Activated naive CD4-positive, alpha-beta T cell treated with anti-CD3 and anti-CD28 coated beads, Interleukin-2, amount 50 U/mL, for 72 hours (primary cell): ENCODE measurements around the gene MINDY4. TPM values are rescaled to one million over a fixed set of nuclear protein-coding genes. Genes with fewer than 3 reads are reported as not detected.

Experiments
- ATAC-seq, 2 donors: fragments of 150-1000 bp; cut with Tn5 transposase; 2 replicates each; pipeline ENCODE4 v1.10.0; 2021; ENCODE audit warnings: mild to moderate bottlenecking in 2 of 2, moderate library complexity in 2 of 2
- DNase-seq, 2 donors: peaks; one replicate each; pipeline ENCODE4 v3.0.0; 2021 to 2022; ENCODE audit warnings: low spot score in 2 of 2
- H3K27ac Mint-ChIP-seq, 2 donors: one replicate each; pipeline ENCODE4 v1.8.0; 2022; ENCODE audit warnings: mild to moderate bottlenecking in 2 of 2, mixed read lengths in 2 of 2
- H3K36me3 Mint-ChIP-seq, 2 donors: one replicate each; pipeline ENCODE4 v1.8.0; 2022; ENCODE audit warnings: mixed read lengths in 2 of 2
- H3K9me3 Mint-ChIP-seq, 2 donors: one replicate each; pipeline ENCODE4 v1.8.0; 2022; ENCODE audit warnings: mixed read lengths in 2 of 2
- total RNA-seq, 2 donors: library from RNA; stranded (reverse); gene quantifications; one replicate each; pipeline ENCODE4 v1.2.3, GENCODE V29; 2022

The MINDY4 gene
- 1 to 10 TPM in 1 of 2 donors, under 1 TPM in 1; 0.32 to 1.9 TPM for total RNA-seq

DNA sequence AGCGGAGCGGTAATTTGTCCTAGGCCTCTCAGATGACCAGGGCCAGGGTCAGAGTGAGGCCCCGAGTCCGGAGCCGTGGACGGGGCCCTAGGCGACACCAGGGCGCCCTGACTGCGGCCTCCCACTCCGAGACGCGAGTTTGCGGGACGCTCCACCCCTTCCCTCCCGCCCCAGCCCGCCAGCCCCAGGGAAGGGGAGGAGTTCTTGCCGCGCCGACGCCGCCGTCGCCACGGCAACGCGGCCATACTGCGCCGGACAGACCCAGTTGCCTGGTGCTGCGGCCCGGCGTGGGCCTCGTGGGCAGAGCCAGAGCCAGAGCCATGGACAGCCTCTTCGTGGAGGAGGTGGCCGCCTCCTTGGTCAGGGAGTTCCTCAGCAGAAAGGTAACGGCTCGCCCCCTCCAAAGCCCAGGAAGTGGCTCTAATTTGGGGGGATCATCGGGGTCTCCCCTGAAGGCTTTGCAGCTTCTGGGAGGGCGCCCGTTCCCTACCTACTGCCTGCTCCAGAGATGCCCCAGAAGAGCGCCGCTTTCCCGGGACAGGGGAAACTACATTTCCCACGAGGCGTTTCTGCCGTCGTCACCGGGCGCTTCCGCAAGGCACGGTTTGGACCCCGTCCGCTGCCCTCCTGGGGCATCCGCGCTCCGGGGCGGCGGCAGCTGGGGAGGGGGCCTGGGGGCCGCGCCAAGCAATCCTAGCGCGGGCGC, at the start of gene MINDY4:
Gene MINDY4, plus strand, starts transcription at position 244 of the 706 bp plus-strand sequence. Its CDS starts 77 bp downstream, at position 321.
- Mint-ChIP-seq H3K36me3 (no peaks in the 10 kb centered on the region), H3K9me3 (no peaks in the 10 kb centered on the region), H3K27ac (peak within 1 kb of the TSS; percentile 58 to 72)
- DNase-seq, result peak; percentile 64 to 69
- peak; percentile 93 to 95 for ATAC-seq

DNA sequence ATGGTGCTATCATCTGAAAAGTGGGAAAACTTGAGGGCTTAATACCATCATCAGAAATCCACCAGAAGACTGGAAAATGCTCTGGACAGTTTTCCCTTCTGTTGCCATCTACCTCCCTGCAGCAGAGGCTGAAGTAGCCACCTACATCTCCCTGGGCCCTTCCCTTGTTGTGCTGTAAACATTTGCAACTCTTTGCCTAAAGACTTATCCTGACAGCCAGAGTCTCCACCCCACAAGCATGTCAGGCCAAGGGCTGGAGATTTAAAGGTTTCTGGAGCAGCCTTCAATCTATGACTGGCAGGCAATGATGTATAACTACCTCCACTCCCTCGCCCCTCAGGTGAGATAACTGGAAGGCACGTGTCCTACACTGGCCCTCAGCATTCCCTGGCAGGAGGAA, 49.0 kb upstream of the MINDY4 start:
- Mint-ChIP-seq H3K9me3 (peaks cover 21 to 23% of the 10 kb centered on the region in 2 donors), H3K36me3 (peaks cover 29 to 37% of the 10 kb centered on the region in 2 donors), H3K27ac (no peak overlapping the region)
- DNase-seq (no peak), ATAC-seq (no peak)

DNA sequence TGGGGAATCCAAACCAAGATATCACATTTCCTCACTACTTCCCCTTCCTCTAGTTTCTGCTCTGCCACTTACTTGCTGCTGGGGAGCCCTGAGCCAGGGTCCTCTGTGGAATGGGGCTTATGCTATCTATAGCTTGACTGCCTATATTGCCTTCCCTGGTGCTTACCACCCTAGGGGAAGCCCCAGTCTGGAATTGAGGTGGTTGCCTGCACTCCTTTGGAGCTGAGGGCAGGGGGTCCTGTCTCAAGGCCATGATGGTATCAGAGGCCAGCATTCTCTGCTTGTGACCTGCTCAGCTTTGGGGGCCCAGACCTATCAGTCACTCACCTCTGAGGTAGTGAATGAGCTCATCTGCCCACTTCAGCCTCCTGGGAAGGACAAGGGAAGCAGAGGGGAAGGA, 48.5 kb upstream of the MINDY4 start:
- Mint-ChIP-seq H3K27ac (no peak overlapping the region), H3K36me3 (peaks cover 27 to 34% of the 10 kb centered on the region in 2 donors), H3K9me3 (peaks cover 19 to 20% of the 10 kb centered on the region in 2 donors)
- no peak for DNase-seq
- no peak for ATAC-seq

DNA sequence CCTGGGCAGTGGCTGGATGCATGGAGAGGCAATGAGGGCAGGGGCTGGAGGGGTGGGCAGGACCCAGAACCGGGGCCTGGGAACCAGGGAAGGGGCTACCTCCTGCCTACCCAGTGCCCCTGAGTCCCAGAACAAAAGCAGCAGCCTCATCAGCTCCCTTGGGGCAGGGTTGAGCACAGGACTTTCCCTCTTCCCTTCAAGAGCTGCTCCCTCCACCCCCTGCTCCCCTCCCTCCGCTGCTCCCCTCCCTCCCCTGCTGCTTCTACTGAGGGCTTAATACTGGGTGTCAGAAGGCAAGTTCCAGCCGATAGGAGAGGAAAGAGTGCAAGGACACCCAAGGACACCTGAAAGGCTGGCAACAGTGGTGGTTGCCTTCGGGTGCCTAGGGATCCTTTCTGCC, 47.4 kb upstream of the MINDY4 start:
- Mint-ChIP-seq H3K27ac (no peak overlapping the region), H3K9me3 (peaks cover 8 to 9% of the 10 kb centered on the region in 2 donors), H3K36me3 (peaks cover 16 to 22% of the 10 kb centered on the region in 2 donors)
- ATAC-seq (no peak), DNase-seq (no peak)

DNA sequence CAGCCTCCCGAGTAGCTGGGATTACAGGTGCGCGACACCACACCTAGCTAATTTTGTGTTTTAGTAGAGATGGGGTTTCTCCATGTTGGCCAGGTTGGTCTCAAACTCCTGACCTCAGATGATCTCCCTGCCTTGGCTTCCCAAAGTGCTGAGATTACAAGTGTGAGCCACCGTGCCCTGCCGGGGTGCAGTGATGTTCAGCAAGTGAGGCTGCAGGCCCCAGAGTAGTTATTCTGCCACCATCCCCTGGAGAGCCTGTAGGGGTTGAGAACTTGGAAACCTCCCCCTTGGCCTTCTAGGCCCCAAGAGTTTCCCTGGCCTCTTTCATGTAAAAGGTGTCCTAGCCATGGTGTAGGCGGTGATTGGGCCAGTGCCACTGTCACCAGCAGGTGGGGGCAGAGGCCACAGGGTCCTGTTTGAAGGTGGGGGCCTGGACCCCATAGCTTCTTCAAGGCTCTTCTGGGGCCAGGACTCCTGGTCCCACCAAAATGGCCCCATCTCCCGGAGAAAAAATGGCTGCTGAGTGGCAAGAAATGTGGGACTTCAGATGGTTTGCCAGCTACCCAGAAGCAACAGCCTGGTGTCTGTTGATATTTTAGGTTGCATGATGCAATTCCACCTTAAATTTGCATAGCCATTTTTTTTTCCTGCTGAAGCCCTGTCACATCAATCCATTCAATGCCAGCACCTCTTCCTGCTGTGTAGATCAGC, 44.8 kb upstream of the MINDY4 start:
- Mint-ChIP-seq H3K9me3 (no peaks in the 10 kb centered on the region), H3K27ac (peak overlapping the region; percentile 85 to 89), H3K36me3 (no peaks in the 10 kb centered on the region)
- no peak for DNase-seq
- peak; percentile 6 to 17 for ATAC-seq

DNA sequence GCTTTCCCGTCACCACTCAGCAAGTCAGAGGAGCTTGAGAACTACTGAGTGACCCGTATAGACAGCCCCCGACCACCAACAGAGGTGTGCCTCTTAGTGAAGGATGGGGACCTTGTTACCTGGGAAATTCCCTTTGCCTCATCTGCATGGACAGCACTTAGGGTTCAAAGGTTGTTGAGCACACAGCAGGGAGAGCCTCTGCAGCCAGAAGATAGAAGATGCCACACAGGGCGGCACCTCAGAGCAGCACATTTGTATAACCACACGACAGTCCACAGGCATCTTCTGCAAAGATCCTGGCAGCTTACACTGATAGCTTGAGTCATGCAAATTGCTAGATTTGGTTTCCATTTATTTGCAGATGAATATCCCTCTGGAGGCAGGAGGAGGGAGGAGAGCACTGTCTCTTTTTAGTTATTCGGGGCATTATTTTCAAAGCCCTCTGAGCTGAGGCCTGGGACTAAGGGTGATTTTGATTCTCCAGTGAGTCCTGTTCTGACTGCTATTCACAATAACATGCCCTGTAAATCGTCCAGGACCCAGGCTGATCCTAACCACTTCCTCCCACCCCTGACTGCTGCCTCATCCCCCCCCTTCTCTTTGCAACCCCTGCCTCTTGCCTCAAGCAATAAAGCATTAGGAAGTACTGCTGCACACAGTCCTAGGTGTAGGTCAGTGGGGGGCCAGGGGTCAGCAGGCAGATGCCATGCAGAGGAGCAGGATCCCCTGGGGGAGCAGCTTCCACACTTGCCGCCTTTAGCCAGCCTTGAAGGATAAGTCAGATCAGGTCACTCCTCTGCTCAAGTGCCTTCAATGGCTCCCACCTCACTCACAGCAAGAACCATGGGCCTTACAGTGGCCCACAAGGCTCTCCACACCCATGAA, 43.9 kb upstream of the MINDY4 start:
- peak; percentile 79 to 88 for ATAC-seq
- Mint-ChIP-seq H3K9me3 (no peaks in the 10 kb centered on the region), H3K27ac (peak overlapping the region; percentile 85 to 89), H3K36me3 (no peaks in the 10 kb centered on the region)
- DNase-seq, result peak in 1 of 2 donors; percentile 57

DNA sequence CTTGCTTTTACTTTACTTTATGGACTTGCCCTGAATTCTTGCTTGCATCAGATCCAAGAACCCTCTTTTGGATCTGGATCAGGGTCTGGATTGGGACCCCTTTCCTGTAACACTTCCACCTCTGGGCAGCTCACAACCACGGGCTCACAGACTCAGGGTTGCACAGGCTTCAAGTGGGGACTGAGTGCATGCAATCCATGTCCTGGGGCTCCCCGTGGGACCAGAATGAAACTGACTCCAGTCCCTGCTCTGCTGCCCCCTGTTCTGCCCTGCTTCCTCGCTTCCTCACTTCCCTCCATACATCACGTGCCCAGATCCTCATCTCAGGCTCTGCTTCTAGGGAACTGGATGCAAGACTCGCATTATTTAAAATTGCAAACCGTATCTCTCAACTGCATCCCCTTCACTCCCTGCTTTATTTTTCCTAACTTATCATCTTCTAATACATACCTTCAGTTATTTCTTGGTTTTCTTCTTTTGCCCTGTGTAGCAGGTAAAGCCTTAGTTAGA, 42.6 kb upstream of the MINDY4 start:
- Mint-ChIP-seq H3K36me3 (no peaks in the 10 kb centered on the region), H3K9me3 (no peaks in the 10 kb centered on the region), H3K27ac (no peak overlapping the region)
- no peak for DNase-seq
- no peak for ATAC-seq

DNA sequence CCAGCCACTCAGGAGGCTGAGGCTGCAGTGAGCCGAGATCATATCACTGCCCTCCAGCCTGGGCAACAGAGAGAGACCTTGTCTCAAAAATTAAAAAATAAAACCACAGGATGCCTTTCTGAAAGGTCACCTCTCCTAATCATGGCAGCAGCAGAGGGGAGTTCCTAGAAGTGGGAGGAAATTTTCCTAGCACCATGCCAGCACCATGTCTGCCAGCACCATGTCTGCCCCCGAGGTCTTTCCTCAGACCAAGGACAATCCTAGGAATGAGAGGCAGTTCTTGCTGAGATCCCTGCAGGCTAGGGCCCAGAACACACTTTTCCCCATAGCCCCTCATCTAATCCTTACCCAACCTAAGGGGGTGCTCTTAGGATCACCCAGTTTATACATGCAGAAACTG, 41.6 kb upstream of the MINDY4 start:
- Mint-ChIP-seq H3K27ac (no peak overlapping the region), H3K9me3 (no peaks in the 10 kb centered on the region), H3K36me3 (no peaks in the 10 kb centered on the region)
- ATAC-seq (no peak), DNase-seq (no peak)

DNA sequence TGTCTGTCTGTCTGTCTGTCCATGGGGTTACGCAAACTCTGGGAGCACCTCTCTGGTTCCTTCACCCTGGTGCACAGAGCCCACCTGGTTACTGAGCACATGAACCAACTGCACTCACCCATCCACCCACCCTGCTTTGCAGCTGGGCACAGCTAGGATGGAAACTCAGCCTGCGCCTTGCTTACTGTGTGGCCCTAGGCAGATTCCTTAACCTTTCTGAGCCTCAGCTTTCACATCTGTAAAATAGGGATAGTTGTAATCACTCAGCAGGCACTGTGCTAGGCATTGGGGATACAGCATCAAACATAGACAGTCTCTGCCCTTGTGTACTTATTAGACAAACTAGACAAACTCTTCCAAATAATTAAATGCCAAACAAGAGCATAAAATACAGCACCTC, 41.1 kb upstream of the MINDY4 start:
- H3K9me3 Mint-ChIP-seq, result no peaks in the 10 kb centered on the region
- DNase-seq (no peak), ATAC-seq (no peak)
- H3K36me3 Mint-ChIP-seq, result no peaks in the 10 kb centered on the region
- no peak overlapping the region for H3K27ac Mint-ChIP-seq

DNA sequence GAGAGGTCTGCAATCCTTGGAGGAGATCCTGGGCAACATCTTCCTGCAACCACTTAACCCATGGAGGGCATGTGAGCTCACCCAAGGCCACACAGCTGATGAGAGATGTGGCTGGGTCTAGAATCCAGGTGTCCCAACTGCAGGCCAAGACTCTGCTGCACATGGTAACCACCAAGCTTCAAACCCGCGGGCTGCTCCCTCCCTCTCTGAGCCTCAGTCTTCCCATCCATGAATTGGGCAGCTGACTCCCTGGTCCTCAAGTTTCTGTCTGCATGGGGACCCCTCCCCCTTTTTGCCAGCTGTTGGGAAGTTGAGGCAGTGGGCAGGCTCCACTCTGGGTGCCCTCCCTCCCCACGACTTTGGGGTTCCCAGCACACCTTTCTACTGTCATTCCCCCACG, 40.2 kb upstream of the MINDY4 start:
- no peak for DNase-seq
- H3K27ac Mint-ChIP-seq, result no peak overlapping the region
- no peaks in the 10 kb centered on the region for H3K36me3 Mint-ChIP-seq
- no peaks in the 10 kb centered on the region for H3K9me3 Mint-ChIP-seq
- no peak for ATAC-seq

DNA sequence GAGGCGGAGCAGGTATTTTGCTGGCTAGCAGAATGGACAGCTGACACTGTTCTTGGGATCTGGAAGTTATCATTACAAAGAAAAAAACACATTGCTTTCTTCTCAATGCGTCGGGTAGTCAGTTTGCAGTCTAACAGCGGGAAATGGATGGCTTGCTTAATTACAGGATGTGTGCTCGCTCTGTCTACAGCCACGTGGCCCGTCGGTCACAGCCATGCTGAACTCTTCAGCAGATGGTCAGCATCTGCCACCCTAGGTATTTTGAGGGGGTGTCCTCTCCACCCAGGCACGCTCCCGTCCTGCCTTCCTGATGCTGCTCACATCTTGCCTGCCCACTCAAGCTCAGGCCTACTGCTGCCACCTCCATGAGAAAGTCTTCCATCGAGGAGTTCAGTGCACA, 39.6 kb upstream of the MINDY4 start:
- Mint-ChIP-seq H3K9me3 (no peaks in the 10 kb centered on the region), H3K27ac (no peak overlapping the region), H3K36me3 (no peaks in the 10 kb centered on the region)
- ATAC-seq (no peak), DNase-seq (no peak)

DNA sequence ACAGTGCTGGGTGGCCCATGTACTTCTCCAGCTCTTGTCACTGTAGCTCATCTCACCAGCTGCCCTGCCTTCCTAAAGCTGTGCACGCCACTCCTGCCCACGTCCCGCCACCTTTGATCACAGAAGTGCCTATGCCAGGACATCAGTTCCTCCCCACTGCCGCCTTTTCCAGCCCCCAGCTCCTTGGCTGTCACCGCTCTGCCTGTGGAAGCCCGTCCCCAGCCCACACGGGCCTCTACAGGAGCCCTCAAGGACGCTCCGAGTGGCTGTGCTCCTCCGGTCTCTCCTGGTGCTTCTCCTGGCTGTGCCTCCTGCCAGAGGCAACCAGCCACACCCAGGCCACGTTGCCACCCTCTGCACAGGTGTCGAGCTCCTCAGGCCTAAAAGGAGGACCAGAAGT, 38.6 kb upstream of the MINDY4 start:
- H3K27ac Mint-ChIP-seq, result no peak overlapping the region
- no peaks in the 10 kb centered on the region for H3K36me3 Mint-ChIP-seq
- ATAC-seq (no peak), DNase-seq (no peak)
- peaks cover 0 to 7% of the 10 kb centered on the region in 2 donors for H3K9me3 Mint-ChIP-seq

DNA sequence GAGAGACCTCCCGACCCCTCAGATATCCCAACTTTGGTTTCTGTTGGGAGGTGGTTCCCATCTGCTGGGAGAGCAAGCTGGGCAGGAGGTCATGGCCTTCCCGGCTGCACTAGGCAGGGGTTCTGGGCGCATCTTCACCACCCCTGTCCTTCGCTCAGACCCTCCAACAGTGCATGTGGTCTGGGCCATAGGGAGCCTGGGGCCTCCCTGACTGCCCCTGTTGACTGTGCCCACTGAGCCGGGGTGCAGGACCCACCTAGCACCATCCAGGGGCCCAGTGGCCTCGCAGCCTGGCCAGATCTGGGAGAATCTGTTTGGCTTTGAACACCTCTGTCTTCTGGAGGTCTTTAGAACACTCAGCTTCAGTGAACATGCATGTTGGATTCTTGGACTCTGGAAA, 38.0 kb upstream of the MINDY4 start:
- no peaks in the 10 kb centered on the region for H3K36me3 Mint-ChIP-seq
- DNase-seq, result no peak
- H3K27ac Mint-ChIP-seq, result peak overlapping the region in 1 of 2 donors; percentile 49
- ATAC-seq, result no peak
- H3K9me3 Mint-ChIP-seq, result peaks cover 0 to 8% of the 10 kb centered on the region in 2 donors

DNA sequence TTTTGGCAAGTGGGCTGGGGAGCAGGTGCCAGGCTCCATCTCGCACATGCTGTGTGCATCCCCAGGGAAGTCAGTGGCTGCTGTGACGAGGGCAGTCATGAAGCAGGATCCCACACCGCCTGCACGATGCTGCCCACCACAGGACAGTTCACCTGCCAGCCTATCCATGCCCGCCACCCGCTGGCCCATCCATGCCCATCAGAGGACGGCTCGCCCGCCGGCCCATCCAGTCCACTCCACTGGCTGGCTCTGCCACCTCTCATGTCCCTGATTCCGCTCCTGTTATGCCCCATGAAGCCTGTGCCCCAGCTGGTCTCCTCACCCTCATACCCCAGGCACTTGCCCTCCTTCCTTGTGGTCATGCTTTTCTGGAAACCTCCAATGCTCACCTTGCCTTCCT, 37.5 kb upstream of the MINDY4 start:
- Mint-ChIP-seq H3K27ac (peak overlapping the region in 1 of 2 donors; percentile 49), H3K36me3 (no peaks in the 10 kb centered on the region), H3K9me3 (peaks cover 0 to 8% of the 10 kb centered on the region in 2 donors)
- no peak for ATAC-seq
- no peak for DNase-seq

DNA sequence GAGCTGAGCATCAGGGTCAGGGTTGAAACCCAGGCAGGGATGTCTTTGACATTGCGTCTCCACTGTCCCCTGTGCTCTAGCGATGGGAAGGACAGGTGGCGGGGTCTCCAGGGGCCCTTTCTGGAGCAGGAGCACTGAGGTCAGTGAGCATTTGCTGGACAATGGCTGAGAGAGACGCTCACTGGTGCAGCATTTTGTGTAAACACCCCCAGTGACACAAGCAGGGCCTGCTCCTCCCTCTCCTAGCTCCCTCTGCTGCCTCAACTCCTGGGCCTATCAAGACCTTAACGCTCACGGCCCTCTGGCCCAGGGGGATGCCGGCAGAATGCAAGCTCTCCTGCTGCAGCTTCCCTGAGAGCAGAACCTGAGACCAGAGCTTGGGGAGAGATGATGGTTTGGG, 36.7 kb upstream of the MINDY4 start:
- no peaks in the 10 kb centered on the region for H3K36me3 Mint-ChIP-seq
- peaks cover 0 to 8% of the 10 kb centered on the region in 2 donors for H3K9me3 Mint-ChIP-seq
- no peak for DNase-seq
- H3K27ac Mint-ChIP-seq, result peak overlapping the region in 1 of 2 donors; percentile 49
- no peak for ATAC-seq

DNA sequence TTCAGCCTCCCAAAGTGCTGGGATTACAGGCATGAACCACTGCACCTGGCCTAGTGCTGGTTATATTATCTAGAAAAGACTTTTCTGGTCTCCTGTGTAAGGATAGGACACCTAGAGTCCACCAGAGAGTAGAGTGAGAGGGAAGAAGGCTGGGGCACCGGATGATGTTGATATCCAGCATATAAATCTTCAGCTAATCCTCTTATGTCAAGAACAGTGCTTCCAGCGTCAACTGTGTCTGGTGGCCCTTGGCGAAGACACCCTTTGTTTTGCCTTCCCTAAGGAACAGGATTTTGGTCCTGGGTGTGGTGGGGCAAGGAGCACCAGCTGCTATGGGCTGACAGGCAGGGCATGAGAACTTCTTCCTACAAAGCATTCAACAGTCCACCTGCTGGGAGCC, 35.6 kb upstream of the MINDY4 start:
- no peaks in the 10 kb centered on the region for H3K36me3 Mint-ChIP-seq
- DNase-seq, result no peak
- H3K27ac Mint-ChIP-seq, result no peak overlapping the region
- H3K9me3 Mint-ChIP-seq, result peaks cover 0 to 8% of the 10 kb centered on the region in 2 donors
- ATAC-seq, result no peak

DNA sequence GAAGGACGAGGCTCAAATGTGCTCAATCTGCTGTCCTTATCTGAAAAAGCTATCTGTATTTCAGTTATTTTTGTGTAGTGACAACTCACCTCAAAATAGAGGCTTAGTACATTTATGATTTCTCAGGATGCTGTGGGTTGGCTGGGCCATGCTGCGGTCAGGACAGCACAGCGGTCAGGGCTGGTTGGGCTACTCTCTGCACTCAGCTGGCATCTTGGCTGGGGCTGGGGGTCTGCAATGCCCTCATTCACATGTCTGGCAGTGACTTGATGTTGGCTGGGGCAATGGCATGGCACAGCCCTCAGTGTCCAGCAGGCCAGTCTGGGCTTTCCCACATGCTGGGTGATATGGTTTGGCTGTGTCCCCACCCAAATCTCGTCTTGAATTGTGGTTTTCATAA, 34.9 kb upstream of the MINDY4 start:
- no peak for ATAC-seq
- H3K36me3 Mint-ChIP-seq, result no peaks in the 10 kb centered on the region
- H3K27ac Mint-ChIP-seq, result no peak overlapping the region
- no peak for DNase-seq
- peaks cover 0 to 8% of the 10 kb centered on the region in 2 donors for H3K9me3 Mint-ChIP-seq
